ENCODE data around the gene CCDC39.

CCDC39 gene

DNA sequence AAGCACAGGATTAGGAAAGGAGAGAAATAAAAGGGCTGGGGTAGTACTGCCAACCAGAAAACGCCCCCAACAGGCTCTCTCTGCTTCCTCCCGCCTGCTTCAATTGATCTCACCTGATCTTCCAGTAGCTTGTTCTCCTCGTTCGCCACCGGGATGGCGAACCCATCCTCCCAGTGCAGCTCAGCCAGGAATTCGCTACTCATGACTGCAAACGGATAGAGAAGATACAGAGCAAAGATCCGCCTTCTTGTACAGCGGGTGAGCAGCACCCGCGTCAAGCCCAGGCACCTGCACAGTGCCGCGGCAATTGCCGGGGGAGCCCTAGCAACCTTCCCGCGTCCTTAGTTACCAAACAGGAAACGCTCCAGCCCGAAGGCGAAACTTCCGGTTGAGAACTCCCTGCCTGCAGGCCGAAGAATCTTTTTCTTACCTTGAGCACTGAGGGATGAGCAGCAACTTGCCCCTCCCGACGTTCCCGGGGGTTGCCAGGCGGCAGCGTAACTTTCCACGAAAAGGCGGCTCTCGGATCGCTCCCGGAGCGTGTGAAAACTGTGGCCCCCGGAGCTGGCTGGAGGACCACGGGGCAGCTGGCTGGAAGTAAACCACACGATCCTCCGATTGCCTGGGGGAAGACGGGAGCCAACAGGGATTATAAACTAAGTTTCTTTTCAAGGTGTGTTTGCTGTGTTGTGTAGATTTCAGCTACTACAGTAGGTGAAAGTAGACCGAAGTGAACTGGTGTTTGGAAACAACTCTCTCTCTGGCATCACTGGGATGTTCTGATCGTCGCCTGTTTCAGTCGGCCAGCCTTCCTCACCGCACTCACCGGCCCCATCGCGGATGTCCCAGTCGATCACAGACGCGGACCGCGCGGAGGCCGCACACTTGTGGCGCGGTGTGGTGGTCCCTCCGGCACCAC is at the start of gene CCDC39:
Gene CCDC39 (minus strand): TSS at position 312 of the 919 bp plus-strand sequence. CDS start 109 bp downstream, at position 203.
- peak; percentile 91 for DNase-seq

DNA sequence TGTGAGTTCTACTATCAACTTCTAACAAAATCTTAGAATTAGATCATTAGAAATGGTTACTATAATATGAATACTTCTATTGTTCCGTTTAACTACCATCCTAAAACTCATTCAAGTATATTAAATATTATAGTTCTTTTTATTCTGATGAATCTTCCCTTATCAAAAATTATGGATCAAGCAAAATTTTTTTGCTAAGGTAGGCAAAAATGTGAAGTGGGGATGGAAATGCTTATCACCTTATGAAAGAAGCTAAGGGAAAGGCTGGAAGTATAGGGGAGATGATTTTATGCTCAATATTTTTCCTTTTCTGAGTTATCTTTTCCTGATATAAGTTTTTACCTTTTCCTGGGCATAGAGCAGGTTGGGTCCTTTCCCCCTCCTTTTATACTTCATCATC is 40.7 kb upstream of the CCDC39 start:
- no peak for DNase-seq

DNA sequence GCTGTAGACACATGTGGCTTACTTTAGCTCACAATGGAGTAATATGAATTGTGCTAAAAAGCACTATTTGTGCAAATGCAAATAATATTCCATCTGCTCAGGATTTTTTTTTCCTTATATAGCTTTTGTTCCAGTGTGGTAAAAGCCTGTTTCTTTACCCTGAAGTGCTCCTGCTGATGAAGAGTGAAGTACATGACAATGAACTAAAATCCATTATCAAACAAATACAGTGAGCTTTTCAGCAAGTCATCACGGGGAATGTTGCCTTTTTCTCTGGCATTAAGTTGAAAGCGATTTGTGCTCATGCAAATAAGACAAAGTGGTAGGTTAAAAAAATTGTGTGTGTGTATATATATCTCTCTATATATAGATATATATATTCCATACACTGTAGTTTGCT is 28.6 kb upstream of the CCDC39 start:
- no peak for DNase-seq

DNA sequence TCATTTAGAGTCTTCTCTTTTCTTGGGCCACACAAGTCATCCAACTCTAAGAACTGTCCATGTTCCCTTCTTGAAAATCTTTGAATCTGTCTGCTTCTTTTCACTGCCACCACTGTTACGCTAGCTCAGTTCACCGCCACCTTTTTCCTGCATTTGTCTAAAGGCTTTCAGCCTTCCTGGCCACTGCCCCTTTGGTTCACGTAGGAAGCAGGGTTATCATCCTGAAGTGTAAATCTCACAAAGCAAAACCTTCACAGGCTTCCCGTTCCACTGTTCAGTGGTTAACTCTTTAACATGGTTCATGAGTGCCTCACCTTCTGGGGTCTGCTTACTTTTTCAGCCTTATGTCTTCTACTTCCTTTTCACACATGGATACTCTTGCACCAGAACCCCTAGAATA is 26.3 kb upstream of the CCDC39 start:
- no peak for DNase-seq

DNA sequence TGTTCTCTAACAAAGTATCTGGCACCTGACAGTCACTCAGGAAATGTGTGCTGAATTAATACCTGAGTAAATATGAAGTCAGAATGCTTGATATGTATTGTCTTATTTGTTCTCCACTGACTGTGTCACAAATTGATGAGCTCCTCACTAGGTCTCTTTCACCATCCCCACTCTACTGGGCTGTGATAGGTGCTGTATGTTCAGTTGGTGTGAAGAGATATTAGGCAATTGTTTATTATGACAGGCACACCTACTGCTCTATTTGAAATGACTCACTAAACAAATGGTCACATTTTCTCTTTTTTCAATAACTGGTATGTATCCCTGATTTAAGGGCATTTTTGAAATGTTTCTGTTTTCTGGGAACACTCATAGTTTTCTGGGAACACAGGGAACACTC is 25.2 kb upstream of the CCDC39 start:
- no peak for DNase-seq

DNA sequence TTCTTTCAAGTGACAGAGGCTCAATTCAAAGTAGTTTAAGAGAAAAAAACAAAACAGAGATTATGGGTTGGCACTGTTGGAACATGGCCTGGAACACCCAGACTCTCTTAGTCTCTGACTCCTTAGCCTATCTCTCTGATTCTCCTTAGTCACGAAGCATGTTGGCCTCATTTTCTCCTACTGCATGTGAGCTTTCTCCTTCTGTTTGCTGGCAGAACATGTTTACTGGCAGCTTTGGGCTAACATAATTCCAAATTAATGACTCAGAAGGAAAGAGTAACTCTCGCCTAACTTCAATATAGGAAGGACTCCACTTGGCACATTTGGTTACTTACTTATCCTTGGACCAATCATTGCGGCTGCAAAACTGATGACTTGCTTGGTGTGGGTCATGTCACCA is 21.7 kb upstream of the CCDC39 start:
- DNase-seq, result no peak

DNA sequence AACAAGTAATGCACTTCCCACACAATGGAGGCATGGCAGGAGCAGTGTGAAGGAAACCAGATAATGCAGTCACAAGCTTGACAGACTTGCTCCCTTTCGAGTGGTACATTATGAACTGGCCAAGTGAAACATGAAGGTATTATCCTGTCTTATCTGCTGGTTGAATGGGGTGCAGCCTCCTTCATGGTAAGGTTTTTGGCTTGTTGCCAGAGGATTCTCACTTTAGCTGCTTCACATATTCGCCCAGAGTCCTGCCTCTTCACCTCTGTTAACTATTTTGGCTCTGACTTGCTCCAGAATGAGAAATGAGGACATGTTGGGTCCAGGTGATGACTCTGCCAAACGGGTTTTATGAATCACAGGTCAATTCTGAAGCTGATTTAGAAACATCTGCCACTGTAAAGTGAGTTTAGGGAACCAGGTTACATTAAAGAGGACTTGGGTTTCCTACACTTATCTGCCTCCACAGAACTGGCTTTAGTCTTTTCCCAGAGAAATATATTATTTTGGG is 19.5 kb upstream of the CCDC39 start:
- DNase-seq, result no peak

DNA sequence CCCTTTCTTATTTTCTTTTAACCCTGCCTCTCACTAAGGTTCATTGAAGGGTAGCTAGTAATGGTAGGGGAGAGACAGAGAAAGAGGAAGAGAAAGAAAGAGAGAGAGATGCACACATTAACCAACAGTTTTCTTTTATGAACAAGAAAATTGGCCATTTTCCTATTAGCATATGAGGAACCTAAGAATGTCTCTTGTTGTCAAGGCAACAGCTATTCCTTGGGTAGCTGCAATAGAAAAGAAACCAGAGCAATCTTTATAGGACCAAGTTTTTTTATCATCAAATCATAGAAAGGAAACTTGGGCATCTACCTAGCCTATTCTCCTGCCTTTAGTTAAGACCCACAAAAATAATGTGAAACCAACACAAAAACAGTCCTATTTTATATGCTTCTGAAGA is 15.0 kb upstream of the CCDC39 start:
- DNase-seq, result no peak

DNA sequence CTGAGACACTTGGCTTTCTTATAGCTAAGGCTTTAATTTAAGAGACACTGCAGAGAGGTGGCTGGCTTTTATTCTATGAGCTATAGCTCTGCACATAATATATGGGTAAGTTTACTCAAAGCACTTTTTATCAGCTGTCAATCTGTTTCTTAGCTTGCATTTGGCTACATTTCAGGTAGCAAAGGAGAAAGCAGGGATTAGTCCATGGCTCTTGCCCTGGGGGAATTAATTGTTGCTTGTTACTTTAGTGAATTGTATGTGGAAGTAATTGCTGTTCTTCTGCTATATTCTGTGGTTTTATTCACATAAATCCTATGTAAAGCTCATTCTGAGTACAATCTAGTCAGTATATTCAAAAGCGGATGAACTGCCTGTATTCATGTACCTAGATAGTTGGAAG is 14.4 kb upstream of the CCDC39 start:
- DNase-seq, result no peak

DNA sequence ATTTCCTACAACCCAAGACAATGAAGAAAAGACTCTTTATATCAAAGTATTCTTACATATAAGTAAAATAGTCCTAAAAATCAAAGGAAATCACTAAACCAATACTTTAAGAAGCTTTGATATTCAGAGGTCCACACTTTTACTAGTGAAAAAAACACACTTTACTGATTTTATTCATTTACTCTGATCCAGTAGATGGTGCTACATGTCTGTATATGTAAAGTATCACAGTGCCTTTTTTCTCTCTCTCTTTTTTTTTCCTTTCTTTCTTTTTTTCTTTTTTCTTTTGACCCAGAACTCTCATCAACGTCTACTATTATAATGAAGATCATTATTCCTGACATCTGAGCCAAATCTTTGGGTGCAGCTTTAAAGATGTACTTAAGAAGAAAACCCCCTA is 10.8 kb upstream of the CCDC39 start:
- DNase-seq, result no peak

DNA sequence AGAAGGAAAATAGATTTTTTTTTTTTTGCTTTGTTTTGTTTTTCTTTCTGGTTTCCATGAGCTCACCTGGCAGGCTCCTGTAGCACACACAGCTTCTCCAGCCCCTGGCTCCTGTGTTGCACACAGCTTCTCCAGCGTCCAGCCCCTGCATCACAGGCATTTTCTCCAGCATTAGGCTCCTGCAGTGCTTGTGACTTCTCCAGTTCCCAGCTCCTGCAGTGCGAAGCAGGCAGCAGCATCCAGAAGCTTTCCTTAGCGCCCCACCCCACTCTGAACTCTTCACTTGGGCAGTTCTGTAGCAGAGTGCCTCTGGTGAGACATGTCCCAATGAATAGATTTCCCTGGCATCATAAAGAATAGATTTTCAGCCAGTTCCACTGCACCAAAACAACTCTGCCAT is 5.5 kb upstream of the CCDC39 start:
- no peak for DNase-seq

DNA sequence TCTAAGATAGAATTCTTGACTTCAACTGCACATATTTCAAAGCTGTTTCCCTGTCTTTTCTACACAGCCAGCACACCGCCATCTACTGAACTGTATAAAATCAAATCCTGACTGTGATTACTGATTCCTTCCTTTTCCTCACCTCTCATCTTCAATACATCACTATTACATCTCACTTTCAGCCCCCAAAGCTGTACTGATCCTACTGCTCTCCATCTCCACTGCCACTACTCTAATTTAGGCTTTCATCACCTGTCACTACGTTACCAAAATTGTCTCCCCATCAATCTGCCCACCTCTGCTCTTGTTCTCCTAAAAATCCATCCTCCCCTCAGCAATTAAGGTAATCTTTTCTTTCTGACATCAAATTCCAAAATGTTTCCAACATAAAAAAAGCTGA is 4.5 kb upstream of the CCDC39 start:
- no peak for DNase-seq

DNA sequence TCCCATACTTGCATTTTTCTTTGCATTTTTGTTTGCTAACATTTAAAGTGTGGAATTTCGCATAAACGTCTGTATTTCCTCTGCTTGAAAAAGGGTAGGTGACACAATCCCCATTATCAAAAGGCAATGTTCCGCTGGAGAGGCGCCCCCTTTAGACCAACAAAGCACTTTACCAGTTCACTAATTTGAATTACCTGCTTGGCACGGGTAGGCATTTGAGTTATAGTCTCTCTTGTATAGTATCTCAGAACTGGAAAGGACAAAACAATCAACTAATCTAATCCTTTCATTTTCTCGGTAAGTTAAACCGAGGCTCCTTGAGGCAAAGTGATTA is 775 bp upstream of the CCDC39 start:
- peak; percentile 76 to 77 for DNase-seq

DNA sequence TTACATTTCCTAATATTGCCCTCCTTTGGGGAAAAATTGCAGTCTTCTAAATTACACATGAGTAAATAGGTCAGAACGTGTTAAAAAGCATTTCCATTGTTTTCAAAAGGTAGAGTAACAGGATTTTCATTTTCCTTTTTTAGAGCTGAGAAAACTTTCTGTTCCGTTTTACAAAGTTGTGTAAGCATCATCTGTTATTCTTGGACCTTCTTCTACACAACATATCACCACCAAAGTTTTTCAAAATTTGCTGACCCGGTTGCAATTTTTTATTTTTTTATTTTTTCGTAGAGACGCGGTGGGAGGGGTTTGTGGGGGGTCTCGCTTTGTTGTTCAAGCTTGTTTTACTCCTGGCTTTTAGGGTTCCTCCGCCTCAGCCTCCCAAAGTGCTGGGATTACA is 1.1 kb downstream of the CCDC39 start:
- no peak for DNase-seq

DNA sequence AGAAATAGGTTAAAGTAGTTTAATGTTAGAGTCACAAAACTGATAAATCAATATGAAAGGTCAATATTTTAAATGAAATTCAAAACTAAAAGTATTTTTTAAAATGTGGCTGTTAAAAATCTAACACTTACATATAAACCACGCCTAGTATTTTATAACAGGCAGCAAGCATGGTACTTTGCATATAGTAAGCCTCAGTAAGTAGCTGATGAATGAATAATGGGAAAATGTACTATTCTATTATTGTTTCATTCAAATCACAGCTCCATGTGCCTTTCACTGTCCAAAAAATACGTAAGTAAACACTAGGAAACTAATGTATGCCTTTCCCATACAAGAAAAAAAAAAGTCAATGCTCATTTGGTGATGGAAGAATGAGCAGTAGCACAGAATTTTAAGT is 17.8 kb downstream of the CCDC39 start:
- DNase-seq, result no peak

DNA sequence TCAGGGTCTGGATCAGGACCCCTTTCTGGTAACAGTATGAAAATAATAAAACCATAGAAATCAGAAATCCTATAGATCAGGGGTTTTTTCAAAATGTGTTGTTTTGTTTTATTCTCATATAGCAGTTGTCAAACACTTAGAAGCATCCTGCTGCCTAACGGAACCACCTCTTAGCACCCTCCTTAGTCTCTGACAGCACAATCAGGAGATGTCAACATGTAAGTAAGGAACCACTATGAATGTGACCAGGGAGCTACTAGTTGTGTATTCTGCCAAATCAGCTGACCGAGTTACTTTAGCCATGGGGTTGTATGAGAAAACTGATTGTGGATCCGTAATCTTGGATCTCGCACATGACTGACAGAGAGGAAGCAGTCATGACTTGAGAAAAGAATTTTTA is 22.2 kb downstream of the CCDC39 start:
- DNase-seq, result no peak

DNA sequence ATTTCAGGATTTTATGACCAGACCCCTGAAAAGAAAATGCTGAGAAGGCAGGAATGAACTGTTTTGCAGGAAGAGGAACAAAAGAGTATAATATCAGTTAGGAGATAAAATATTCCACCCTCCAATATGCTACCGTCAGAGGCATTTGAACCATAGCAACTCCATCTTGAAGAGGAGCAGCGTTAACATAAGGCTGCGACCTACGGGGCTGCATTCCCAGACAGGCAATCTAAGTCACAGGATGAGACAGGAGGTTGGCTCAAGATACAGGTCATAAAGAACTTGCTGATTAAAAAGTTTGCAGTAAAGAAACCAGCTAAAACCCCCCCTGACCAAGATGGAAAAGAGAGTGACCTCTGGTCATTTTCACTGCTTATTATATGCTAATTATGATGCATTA is 22.9 kb downstream of the CCDC39 start:
- DNase-seq, result no peak

DNA sequence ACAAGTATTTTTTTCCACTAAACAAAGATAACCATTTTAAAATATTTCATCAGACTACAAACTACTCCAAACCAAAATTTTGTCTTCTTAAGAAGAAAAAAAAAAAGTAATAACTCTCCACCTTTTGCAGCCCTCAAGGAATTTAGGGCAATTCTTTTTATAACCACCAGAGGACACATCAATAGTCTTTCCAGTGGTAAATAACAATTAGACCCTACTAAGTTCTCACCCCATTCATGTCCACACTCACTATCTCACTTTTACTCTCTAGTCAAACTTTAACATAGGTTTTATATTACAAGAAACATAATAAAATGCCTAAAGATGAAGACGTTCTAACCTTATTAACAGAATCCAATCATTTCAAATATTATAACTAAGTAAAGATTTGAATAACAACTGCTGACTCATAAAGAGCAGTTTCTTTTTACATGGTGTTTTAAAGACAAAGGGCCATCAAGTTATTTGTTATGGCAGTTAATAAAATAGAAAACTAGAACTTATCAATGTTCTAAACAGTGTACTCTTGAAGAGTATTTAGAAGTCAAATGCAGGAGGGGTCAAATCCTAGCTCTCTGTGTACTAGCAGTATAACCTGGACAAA is 33.0 kb downstream of the CCDC39 start:
- DNase-seq, result peak in 1 of 2 experiments; percentile 13

DNA sequence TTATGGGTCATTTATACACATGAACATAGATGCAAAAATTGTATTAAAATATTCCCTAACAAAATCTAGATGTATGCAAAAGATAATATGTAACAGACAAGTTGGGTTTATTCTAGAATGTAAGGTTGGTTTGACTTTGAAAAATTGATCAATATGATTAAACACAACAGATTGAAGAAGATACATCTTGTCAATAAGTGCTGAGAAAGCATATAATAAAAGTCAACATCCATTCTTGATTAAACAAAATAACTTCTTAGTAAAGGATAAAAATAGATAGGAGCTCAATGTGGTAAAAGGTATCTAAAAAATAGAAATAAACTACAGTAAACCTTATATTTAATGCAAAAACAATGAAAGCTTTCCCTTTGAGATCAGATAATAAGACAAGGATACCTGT is 38.3 kb downstream of the CCDC39 start:
- no peak for DNase-seq

DNA sequence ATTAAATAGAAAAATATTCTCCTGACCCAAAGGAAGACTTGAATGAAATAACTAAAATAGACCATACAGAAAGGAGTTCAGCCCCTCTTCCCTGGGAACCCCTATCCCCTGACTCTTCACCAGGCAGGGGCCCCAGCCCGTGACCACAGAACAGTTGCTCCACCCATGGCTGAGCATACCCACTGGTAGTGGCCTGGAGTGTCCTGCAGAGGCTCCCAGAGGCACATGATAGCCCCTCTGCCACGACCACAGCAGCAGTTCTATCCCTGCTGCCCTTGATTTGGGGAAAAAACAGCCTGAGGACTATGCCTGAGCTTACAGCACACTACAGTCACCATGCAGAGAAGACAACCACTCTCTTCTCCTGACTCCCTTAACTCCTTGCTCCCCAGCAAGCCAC is 45.6 kb downstream of the CCDC39 start:
- no peak for DNase-seq

DNA sequence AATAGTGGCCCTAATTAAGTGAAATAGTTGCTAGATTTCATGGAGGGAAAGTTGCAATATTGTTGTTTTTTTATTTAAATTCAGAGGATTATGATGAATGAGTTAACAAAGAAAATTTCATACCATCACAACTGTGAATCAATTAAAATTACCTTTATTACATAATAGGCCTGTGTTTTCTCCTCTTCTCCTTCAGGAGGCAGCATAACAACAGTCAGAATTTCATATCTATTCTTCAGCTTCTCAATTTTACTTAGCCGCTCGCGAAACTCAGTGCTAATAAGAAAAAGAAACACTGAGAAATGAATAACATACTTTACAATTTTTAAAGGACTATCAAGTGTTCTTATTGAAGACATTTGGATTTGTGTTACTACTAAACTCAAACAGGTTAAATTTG is 48.0 kb downstream of the CCDC39 start:
- no peak for DNase-seq

DNA sequence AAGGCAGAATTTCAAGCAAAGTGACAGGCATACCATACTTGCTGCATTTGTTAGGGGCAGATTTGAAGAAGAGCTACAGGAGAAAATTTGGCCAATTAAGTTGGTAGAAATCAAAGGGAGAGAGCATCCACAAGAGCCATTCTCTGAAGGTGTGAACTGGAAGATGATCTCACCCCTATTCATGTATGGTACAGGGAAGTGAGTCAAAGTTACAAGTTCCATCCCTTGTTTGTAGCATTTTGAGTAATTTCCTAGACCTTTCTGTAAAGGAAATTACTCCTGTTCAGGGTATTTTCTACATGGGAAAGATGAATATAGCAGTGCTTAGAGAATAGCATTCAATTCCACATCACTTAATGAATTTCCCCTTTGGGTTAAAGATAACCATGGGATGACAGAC is 48.9 kb downstream of the CCDC39 start:
- no peak for DNase-seq

DNA sequence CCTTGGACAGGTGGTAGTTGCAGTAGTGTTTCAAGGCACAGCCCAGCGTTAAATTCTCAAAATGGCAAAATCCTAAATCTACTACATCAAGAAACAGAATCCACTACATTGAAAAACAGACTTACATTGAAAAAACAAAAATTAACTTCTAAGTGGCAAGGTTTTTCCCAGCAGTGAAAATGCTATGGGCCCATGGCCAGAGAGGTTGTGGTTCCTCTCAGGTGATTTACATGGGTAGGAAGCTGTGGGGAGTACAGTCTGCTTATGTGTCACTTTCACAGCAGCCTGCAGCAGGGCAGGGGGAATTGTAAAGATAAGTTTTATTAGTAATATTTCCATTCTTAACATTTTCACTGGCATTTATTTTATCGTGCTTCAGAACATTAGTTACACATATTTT is 52.4 kb downstream of the CCDC39 start:
- DNase-seq, result no peak

DNA sequence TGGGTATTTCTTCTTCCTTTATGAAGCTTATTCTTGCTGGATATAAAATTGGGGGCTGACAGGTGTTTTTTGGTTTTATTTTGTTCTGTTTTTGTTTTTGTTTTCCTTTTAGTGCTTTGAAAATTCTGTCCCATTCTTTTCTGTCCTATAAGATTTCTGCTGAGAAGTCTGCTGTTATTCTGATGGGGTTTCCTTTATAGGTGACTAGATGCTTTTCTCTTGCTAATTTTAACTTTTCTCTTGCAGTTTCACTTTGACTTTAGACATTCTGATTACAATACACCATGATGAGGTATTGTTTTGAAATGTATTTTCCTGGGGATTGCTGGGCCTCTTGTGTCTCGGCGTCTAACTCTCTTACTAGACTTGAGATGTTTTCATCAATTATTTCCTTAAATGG is 54.6 kb downstream of the CCDC39 start:
- DNase-seq, result no peak

DNA sequence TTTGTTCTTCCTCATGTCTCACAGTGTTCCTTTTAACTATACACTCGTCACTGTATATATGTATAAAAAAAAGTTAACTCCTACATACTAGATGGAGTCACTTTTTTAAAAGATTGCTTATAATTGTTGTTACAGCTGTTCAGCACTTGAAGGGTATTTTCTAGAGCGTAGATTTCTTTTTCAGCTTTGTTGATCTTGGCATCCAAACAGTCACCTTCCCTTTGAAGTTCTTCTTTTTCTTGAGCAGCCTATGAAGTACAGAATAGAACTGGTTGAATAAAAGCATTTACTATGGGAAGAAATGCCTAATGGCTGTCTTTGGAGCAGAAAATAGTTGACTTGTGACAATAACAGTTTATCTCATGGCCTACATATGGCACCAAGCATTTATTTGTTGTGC is 59.6 kb downstream of the CCDC39 start:
- DNase-seq, result no peak
